Anterior cingulate cortex (tissue), 58 donors: ENCODE measurements around the gene TRIM60.
"Not testable (repeated sequence)": the region's sequence is repeated elsewhere in the genome, so short reads cannot be mapped to it uniquely, and the experiment has no call there.

ENCODE experiments used
- DNase-seq, 58 donors: peaks; one replicate each; lab custom pipeline; 2025; lab: John Stamatoyannopoulos, UW

TRIM60 gene

DNA sequence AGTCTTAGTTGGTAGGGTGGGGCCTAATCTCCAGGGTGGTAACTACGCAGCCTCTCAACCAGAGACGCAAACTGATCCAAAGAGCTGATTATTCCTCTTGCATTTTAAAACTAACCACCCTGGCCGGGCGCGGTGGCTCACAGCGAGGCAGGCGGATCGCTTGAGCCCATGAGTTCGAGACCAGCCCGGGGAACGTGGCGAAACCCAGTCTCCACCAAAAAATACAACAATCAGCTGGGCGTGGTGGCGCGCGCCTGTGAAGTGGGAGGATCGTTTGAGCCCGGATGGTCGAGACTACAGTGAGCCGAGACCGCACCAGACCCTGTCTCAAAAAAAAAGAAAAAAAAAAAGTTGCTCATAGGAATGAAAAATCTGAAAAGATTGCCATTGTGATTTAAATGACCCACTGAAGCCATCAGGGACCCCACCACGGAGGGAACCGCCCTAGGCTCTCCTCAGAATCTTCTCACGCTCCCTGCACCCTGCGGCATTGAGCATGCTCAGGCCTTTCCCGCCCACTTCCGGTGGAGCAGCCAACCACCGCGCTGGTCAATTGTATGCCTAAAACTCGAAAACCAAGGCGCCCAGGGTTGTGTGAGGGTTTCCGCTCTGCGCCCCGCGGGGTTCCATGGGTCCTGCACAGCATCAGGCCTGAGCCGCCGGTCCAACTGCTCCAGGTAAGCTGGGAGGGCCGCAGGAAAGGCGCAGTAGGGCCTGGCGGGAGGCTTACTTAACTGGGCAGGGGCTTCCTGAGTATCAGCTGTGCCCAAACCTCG, at the start of gene TRIM60:
TRIM60 (plus strand) TSS at position 564 of the 776 bp plus-strand sequence. CDS start 8,074 bp downstream, outside the sequence.
- no peak for DNase-seq

DNA sequence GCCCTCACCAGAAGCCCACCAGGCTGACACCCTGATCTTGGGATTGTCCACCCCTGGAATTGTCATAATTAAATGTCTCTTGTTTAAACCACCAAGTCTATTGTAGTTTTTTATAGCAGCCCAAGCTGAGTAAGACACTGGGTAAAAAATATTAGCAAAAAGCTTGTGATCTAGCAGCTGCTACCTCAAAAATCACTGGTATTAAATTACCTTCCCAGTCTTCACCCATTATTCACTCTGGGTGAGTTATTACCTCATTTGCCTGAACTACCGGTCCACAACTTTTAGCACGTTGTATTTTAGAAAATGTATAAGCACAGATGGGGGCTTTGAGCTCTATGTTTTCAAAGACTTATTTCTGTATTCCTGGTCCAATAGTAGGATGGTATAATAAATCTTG, 42.3 kb upstream of the TRIM60 start:
- no peak for DNase-seq

DNA sequence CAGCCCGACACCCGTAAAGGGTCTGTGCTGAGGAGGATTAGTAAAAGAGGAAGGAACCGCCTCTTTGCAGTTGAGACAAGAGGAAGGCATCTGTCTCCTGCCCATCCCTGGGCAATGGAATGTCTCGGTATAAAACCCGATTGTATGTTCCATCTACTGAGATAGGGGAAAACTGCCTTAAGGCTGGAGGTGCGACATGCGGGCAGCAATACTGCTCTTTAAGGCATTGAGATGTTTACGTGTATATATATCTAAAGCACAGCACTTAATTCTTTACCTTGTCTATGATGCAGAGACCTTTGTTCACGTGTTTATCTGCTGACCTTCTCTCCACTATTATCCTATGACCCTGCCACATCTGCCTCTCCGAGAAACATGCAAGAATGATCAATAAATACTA, 41.0 kb upstream of the TRIM60 start:
- not testable (repeated sequence) for DNase-seq

DNA sequence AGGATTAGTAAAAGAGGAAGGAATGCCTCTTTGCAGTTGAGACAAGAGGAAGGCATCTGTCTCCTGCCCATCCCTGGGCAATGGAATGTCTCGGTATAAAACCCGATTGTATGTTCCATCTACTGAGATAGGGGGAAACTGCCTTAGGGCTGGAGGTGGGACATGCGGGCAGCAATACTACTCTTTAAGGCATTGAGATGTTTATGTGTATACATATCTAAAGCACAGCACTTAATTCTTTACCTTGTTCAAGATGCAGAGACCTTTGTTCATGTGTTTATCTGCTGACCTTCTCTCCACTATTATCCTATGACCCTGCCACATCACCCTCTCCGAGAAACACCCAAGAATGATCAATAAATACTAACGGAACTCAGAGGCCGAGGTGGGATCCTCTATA, 35.7 kb upstream of the TRIM60 start:
- DNase-seq = not testable (repeated sequence)

- peak in 4 of 58 donors; percentile 1 to 21 (median 4) for DNase-seq
Observed at GRCh38 chr4:164997324-164997723, 34.5 kb upstream of the TRIM60 start.

DNA sequence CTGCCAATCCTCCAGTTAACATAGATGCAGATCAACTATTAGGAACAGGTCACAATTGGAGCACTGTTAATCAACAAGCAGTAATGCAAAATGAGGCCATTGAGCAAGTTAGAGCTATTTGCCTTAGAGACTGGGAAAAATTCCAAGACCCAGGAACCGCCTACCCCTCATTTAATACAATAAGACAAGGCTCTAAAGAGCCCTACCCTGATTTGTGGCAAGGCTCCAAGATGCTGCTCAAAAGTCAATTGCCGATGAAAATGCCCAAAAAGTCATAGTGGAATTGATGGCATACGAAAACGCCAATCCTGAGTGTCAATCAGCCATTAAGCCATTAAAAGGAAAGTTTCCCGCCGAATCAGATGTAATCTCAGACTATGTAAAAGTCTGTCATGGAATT, 33.9 kb upstream of the TRIM60 start:
- DNase-seq = peak in 17 of 58 donors; percentile 1 to 71 (median 17)

DNA sequence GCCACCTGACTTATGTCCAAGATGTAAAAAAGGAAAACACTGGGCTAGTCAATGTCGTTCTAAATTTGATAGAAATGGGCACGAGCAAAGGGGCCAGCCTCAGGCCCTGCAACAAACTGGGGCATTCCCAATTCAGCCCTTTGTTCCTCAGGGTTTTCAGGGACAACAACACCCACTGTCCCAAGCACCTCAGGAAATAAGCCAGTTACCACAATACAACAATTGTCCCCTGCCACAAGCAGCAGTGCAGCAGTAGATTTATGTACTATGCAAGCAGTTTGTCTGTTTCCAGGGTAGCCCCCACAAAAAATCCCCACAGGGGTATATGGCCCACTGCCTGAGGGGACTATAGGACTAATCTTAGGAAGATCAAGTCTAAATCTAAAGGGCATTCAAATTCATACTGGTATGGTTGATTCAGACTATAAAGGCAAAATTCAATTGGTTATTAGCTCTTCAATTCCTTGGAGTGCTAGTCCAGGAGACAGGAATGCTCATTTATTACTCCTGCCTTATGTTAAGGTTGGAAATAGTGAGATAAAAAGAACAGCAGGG, 33.2 kb upstream of the TRIM60 start:
- DNase-seq = peak in 20 of 58 donors; percentile 2 to 59 (median 26)

DNA sequence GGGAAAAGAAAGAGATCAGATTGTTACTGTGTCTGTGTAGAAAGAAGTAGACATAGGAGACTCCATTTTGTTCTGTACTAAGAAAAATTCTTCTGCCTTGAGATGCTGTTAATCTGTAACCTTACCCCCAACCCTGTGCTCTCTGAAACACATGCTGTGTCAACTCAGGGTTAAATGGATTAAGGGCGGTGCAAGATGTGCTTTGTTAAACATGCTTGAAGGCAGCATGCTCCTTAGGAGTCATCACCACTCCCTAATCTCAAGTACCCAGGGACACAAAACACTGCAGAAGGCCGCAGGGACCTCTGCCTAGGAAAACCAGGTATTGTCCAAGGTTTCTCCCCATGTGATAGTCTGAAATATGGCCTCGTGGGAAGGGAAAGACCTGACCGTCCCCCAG, 29.8 kb upstream of the TRIM60 start:
- DNase-seq = not testable (repeated sequence)

DNA sequence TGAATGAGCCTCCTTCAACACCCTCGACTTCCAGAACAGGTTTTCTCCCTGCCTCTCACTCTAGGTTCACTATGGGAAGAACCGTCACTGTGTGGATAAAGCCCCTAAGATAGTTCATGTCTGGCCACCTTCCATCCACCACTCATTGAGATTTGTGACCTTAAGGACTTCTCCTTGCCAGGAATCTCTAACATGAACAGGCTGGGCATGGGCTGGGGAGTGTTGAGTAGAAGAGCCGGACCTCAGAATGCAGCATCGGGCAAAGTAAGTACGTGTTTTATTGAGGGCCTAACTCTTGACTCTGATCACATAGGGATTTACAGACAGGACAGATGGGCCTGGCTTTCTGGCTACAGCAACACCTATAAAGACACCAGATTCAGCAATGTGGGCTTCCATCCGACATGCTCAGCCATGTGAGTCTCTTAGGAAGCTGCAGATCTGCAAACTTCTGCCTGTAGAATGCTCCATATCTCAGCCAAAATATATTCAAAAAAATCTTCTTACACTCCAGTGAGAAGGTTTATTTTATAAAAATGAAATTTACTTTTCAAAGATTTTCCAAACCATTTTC, 26.4 kb upstream of the TRIM60 start:
- DNase-seq = no peak

DNA sequence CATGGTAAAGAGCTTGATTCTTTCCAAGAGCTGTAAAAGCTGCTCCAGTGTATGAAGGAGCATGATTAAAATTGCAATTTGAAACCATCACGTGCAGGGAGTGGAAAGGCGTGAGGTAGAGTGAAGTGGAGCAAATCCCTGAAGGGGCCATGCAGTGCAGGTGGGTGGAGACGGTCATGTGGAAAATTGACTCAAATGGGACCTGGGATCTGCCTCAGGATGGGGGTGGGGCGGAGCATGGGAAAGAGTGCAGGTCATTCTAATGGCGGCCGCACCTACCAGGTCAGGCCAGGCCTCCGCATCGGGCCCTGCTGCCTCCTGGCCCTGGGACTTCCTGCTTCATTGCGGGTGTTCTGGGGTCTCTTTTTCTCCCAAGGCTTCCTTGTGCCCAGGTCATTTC, 25.3 kb upstream of the TRIM60 start:
- no peak for DNase-seq

GRCh38 chr4:165006886-165007285, 24.9 kb upstream of the TRIM60 start:
- DNase-seq = no peak

- DNase-seq = no peak
Observed at GRCh38 chr4:165009493-165010227, 22.1 kb upstream of the TRIM60 start.

DNA sequence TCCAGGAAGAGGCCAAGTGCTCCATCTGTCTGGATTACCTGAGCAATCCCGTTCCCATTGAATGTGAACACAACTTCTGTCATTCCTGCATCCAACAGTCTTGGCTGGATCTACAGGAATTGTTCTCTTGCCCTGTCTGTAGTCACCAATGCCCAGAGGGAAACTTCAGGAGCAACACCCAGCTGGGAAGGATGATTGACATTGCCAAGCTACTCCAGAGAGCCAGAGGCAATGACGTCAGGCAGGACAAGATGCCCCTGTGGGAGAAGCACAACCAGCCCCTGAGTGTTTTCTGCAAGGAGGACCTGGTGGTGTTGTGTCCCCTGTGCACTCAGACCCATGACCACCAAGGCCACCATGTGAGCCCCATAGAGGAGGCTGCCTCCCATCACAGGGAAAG, 21.3 kb upstream of the TRIM60 start:
- DNase-seq = no peak

DNA sequence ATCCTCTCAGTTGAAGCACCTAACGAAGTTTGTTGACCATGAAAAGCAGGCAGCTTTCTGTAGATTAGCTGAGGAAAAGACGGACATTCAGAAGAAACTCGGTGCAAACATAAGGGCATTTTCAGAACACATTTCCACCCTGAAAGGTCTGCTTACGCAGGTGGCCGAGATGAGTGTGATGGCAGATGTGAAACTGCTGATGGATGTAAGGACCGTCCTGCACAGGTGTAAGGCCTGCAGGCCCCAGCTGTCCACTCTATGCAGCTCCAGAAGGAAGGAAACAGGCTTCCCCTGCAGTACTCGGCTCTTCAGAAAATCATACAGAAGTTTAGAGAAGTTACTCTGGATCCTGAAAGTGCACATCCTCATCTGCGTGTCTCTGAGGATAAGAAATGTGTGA, 20.8 kb upstream of the TRIM60 start:
- DNase-seq = no peak

- no peak for DNase-seq
Observed at GRCh38 chr4:165011403-165011802, 20.4 kb upstream of the TRIM60 start.

- DNase-seq = no peak
Observed at GRCh38 chr4:165013691-165014090, 18.1 kb upstream of the TRIM60 start.

- no peak for DNase-seq
Observed at GRCh38 chr4:165016971-165017370, 14.8 kb upstream of the TRIM60 start.

- not testable (repeated sequence) for DNase-seq
Observed at GRCh38 chr4:165019995-165020394, 11.8 kb upstream of the TRIM60 start.

DNA sequence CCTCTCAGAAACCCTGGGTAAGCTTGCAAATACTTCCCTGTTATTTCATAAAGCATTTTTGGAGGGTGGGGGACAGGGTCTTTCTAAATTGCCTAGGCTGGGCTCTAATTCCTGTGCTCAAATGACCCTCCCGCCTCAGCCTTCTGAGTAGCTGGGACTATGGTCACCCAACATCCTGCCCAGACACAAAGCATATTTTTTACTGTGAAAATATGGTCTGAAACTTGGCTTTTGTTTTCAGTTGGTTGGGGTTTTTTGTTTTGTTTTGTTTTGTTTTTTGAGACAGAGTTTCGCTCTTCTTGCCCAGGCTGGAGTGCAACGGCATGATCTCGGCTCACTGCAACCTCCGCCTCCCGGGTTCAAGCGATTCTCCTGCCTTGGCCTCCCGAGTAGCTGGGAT, 6.0 kb upstream of the TRIM60 start:
- not testable (repeated sequence) for DNase-seq

GRCh38 chr4:165027762-165028402, 3.9 kb upstream of the TRIM60 start:
- peak in 7 of 58 donors; percentile 4 to 33 (median 12) for DNase-seq

- no peak for DNase-seq
Observed at GRCh38 chr4:165048170-165048569, 16.4 kb downstream of the TRIM60 start.
